NCI-H345 treated with DMSO at 0.1 percent for 48 hours (cell line): ENCODE data around the gene IL18BP.

Experiments
- DNase-seq: peaks from one replicate; lab custom pipeline; 2025; ENCODE audit not compliant: unreplicated experiment; lab: John Stamatoyannopoulos, UW

IL18BP gene

GRCh38 chr11:72010529-72011233 is 12.0 kb downstream of the IL18BP start:
- DNase-seq: no peak

DNA sequence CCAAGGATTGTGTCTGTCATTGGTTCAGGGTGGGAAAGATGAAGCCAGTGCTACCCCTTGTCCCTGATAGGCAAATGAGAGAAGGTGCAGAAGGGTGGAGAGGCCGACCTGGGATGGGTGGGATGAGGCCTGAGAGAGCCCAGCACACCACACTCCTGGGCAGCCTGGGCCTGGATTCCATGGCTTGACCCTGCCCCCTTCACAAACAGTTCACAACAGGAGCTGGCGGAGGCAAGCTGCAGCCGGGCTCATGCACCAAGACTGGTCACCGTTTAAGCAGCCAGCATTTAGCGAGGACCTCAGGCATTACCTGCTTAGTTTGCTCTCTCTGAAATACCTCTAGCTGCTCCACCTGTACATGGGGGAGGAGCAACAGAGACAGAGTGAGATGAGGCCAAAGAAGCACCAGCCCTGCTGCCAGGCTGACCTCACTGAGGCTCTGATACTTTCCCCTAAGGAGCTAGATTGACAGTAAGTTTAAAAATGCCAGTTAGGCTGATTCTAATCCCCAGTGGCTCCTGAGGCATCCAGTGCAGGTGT is 13.5 kb downstream of the IL18BP start:
- no peak for DNase-seq

- no peak for DNase-seq
Measured at GRCh38 chr11:72012897-72013721, 14.4 kb downstream of the IL18BP start.

- no peak for DNase-seq
Measured at GRCh38 chr11:72013765-72014711, 15.3 kb downstream of the IL18BP start.

- no peak for DNase-seq
Measured at GRCh38 chr11:72014761-72015320, 16.1 kb downstream of the IL18BP start.

DNA sequence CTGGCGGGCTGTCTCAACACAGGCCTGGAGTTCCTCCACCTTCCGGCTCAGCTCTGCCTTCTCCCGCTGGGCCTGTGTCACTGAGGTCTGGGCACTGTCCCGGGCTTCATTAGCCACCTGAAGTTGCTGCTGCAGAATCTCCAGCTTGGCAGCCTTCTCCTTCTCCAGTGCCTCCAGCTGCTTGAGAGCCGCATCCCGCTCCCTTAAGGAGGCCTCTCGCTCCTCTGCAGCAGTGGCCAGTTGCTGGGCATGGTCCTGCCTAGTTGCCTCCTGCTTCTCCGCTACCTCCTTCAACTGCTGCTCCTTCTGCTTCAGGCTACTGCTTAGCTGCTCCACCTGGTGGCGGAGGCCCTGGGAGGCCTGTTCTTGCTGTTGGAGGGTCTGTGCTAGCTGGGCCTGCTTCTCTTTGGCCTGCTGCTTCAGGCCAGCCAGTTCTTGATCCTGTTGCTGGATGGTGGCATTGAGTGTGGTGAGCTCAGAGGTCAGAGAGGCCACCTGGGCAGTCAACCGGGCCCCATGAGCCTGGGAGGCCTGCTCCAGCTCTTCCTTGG is 16.9 kb downstream of the IL18BP start:
- DNase-seq: no peak

DNA sequence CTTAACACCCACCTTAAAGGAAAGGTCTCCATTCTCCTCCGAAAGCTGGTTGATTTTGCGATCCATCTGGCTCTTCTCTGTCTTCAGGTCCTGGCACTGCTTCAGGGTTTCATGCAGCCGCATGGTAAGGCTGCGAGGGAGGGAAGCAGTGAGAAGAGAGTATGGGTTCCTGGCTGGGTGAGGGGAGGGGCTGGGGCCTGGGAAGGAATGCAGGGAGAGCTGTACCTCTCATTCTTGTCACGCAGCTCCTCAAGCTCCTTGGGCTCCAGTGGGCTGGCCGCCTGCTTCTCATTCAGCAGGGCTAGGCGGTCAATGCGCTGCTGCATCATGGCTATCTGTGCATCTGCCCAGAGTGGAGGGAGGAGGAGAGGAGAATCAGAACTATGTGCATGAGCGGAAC is 19.5 kb downstream of the IL18BP start:
- no peak for DNase-seq

GRCh38 chr11:72023335-72023734 is 24.6 kb downstream of the IL18BP start:
- DNase-seq: no peak

DNA sequence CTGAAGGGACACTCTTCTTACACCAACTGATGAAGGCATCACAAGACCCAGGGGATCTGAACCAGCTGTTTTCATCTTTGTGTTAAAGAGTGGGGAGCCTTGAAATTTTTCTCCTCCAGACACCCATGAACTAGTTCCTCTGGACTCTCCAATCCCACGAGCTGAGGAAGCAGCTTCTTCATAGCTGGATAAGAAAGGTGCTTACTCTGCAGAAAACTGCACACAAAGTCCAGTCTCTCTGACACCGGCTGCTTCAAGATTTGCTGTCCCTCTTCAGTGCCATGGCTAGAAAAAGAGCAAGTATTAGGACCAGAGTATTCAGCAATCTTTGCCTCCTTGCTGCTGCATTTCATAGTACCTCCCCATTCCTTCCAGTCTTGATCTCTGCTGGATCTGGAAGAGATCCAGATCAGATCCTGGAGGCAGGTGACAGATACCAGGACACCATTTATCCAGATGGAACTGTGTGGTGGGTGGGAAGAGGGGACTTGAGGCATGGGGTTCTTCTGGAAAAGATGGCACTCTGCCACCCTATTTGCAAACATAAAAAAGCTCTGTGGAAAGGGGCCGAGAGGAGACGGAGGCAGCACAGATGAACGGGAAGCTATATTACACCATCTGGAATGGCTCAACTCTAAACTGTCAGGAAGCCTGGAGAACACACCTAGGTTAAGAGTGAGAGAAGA is 25.5 kb downstream of the IL18BP start:
- DNase-seq: no peak

GRCh38 chr11:72026090-72026489 is 27.4 kb downstream of the IL18BP start:
- no peak for DNase-seq

DNA sequence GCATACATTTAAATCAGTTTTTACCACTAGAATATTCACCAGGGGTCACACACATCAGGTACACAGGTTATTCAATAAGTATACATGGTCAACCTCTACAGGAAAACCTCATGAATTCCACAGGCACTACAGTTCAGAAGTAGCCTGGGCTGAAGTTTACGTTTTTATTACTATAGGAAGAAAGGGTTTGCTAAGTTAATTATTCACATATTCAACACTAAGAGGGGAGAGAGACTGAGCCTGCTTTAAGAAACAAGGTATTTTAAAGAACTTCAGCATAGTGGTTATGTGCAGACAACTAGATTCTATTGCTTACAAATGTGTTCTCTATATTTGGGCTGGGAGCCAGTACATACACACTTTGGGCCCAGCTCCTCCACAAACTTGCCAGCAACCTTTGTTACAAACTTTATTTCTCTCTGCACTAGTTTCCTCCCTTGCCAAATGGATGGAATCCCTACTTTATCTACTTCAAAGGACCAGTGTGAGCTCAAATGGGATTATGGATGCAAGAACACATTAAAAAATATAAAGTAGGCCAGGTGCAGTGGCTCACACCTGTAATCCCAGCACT is 31.9 kb downstream of the IL18BP start:
- no peak for DNase-seq

GRCh38 chr11:72036687-72037086 is 38.0 kb downstream of the IL18BP start:
- DNase-seq: no peak

GRCh38 chr11:72037554-72038311 is 39.0 kb downstream of the IL18BP start:
- peak; percentile 17 for DNase-seq

DNA sequence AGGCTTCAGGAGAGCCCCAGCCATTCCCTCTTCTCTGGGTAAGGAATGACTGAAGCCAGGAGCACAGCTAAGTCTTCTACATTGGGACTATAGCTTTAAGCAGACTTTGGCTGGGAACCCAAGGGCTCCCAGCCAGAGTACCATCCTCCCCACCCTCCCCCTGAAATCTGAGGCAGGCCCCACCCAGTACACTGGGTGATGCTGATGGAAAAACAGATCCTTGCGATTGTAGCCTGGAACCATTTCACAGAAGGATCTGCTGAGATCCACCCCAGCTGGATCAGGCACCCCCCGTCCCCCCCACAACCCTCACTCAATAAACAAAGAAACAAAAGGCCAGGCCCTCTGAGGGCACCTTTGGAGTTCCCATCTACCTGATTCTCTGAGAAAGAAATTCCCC is 39.8 kb downstream of the IL18BP start:
- no peak for DNase-seq

- DNase-seq: no peak
Measured at GRCh38 chr11:72039031-72039855, 40.5 kb downstream of the IL18BP start.

- no peak for DNase-seq
Measured at GRCh38 chr11:72039856-72040401, 41.2 kb downstream of the IL18BP start.

DNA sequence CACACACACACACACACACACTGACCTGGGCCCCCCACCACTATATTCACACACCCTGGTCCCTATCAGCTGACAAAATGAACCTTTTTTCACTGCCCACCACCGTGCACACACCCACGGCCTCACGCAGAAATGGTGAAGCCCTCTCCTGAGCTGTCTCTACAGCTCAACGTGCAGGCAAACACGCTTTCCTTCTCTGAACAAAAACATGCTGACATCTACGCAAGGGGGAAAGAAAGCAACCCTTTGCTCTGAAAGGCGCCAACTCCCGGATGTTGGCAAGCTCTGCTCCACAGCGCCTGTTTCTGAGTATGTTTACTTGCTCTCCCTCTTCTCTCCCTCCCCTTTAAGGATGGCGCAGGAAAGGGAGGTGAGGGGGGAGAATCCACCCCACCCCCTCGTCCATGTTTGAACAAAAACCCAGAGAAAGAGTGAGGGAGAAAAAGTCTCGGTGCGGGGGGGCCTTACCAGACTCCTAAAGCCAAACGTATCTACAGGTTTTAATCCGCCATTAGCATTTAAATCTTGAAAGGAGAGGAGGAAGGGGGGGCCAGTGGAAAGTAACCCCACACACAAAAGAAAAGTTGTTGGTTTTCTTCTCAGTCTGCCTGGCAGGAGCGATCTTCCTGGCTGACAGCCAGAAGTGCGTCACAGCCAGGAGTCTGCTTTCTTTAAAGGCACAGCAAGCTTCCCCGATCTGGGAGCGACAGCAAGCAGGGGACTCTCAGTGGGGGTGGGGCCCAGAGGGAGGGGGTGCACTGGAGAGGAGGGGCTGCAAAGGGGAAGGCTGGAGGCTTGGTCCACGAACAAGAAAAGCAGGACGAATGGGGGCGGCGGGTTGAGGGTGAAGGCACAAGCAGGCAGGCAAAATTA is 42.0 kb downstream of the IL18BP start:
- DNase-seq: peak; percentile 96
